Neural progenitor cell (in vitro differentiated cells): ENCODE results near the gene RNF138. TPM values are rescaled to one million over a fixed set of nuclear protein-coding genes. Genes with fewer than 3 reads are reported as not detected.
A peak's percentile ranks its signal among the peaks of the same experiment; 100 is the strongest.

ENCODE experiments used
- DNase-seq: peaks from one replicate; pipeline ENCODE4 v3.0.0-alpha.2; 2016; ENCODE audit warnings: low spot score
- H2AFZ ChIP-seq: fragments of 200-600 bp; sonication (generic); replicated peaks from 2 replicates; pipeline ENCODE4 v1.6.1; 2016; ENCODE audit warnings: antibody characterized with exemption
- H3F3A ChIP-seq: fragments of 200-600 bp; sonication (generic); 2 replicates; pipeline ENCODE4 v1.6.1; 2016; ENCODE audit warnings: antibody characterized with exemption, low read depth
- H3K27ac ChIP-seq: fragments of 200-600 bp; sonication (generic); 2 replicates; pipeline ENCODE4 v1.5.1; 2016; ENCODE audit warnings: mild to moderate bottlenecking
- H3K27me3 ChIP-seq: fragments of 200-600 bp; sonication (generic); 2 replicates; pipeline ENCODE4 v1.6.1; 2016; ENCODE audit warnings: mild to moderate bottlenecking, moderate library complexity
- H3K36me3 ChIP-seq: fragments of 200-600 bp; sonication (generic); 2 replicates; pipeline ENCODE4 v1.5.1; 2016
- H3K4me1 ChIP-seq: fragments of 200-600 bp; sonication (generic); 2 replicates; pipeline ENCODE4 v1.6.1; 2016; ENCODE audit warnings: mixed run types
- H3K4me2 ChIP-seq: fragments of 200-600 bp; sonication (generic); 2 replicates; pipeline ENCODE4 v1.6.1; 2016
- H3K4me3 ChIP-seq: fragments of 200-600 bp; sonication (generic); 2 replicates; pipeline ENCODE4 v1.5.1; 2016
- H3K79me2 ChIP-seq: fragments of 200-600 bp; sonication (generic); 2 replicates; pipeline ENCODE4 v1.6.1; 2016; ENCODE audit warnings: low read depth
- H3K9ac ChIP-seq: fragments of 200-600 bp; sonication (generic); 2 replicates; pipeline ENCODE4 v1.6.1; 2016
- H3K9me3 ChIP-seq: fragments of 200-600 bp; sonication (generic); 2 replicates; pipeline ENCODE4 v1.5.1; 2016; ENCODE audit warnings: low read depth
- H4K20me1 ChIP-seq: fragments of 200-600 bp; sonication (generic); 2 replicates; pipeline ENCODE4 v1.6.1; 2016; ENCODE audit warnings: low read depth
- H3K27ac Mint-ChIP-seq: 3 replicates; pipeline ENCODE4 v1.8.0; 2021; ENCODE audit warnings: mixed read lengths
- H3K27me3 Mint-ChIP-seq: 2 replicates; pipeline ENCODE4 v1.8.0; 2022; ENCODE audit warnings: low read depth, mild to moderate bottlenecking, inconsistent platforms, moderate library complexity, mixed read lengths; ENCODE audit not compliant: insufficient read depth
- H3K36me3 Mint-ChIP-seq: 3 replicates; pipeline ENCODE4 v1.8.0; 2021; ENCODE audit warnings: mixed read lengths
- H3K4me1 Mint-ChIP-seq: 3 replicates; pipeline ENCODE4 v1.8.0; 2021; ENCODE audit warnings: mixed read lengths
- H3K4me3 Mint-ChIP-seq: 3 replicates; pipeline ENCODE4 v1.8.0; 2021; ENCODE audit warnings: mild to moderate bottlenecking, moderate library complexity, mixed read lengths
- H3K9me3 Mint-ChIP-seq: 3 replicates; pipeline ENCODE4 v1.8.0; 2020; ENCODE audit warnings: mixed read lengths
- EZH2 ChIP-seq: fragments of 200-600 bp; sonication (generic); IDR thresholded peaks from 2 replicates; pipeline ENCODE4 v1.6.1; 2017; ENCODE audit warnings: antibody characterized with exemption, mild to moderate bottlenecking, moderate library complexity
- EZH2phosphoT487 ChIP-seq: fragments of 200-600 bp; sonication (generic); IDR thresholded peaks from 2 replicates; pipeline ENCODE4 v1.6.1; 2017; ENCODE audit warnings: antibody characterized with exemption
- total RNA-seq: library from RNA; depleted of rRNA; stranded (reverse); fragments of >200 nt; gene quantifications from 2 replicates; pipeline ENCODE4 v1.2.3, GENCODE V29; 2015; ENCODE audit warnings: low replicate concordance
- TF ChIP-seq, protein P1 (sequence below): fragments of 200-600 bp; sonication (generic); IDR thresholded peaks from 2 replicates; pipeline ENCODE4 v1.5.1; 2017; ENCODE audit warnings: antibody characterized with exemption, mild to moderate bottlenecking

The RNF138 gene
- total RNA-seq, 1 donor from 2014 or later, result 83.8 TPM

DNA sequence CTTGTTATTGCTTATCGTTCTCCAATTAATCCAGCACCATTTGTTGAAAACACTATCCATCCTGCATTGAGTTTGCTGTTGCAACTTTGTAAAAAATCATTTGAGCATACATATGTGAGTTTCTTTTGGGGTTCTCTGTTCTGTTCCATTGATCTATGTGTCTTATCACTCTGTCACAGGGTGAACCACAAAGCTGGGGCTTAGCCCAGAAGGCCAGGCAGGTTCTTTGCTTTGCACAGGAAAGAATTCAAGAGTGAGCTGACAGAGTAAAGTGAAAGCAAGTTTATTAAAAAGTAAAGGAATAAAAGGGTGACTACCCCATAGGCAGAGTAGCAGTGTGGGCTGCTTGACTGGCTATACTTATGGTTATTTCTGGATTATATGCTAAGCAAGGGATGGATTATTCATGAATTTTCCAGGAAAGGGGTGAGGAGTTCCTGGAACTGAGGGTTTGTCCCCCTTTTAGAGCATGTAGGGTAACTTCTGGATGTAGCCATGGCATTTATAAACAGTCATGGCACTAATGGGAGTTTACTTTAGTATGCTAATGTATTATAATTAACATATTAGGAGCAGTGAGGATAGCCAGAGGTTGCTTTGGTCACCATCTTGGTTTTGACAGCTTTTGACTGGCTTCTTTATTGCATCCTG is 46.8 kb downstream of the RNF138 start:
- Histone ChIP-seq H3K9ac (no peak overlapping the region), H3K27me3 (no peaks in the 10 kb centered on the region), H3K4me2 (no peak overlapping the region), H3K4me1 (no peaks in the 10 kb centered on the region), H3K27ac (no peak overlapping the region), H3K79me2 (no peaks in the 10 kb centered on the region), H4K20me1 (no peaks in the 10 kb centered on the region), H2AFZ (no peak overlapping the region), H3K36me3 (no peaks in the 10 kb centered on the region), H3K4me3 (no peak overlapping the region), H3F3A (peaks cover 7% of the 10 kb centered on the region), H3K9me3 (no peaks in the 10 kb centered on the region)
- H3K27me3 Mint-ChIP-seq, result no peaks in the 10 kb centered on the region
- TF ChIP-seq, protein P1, sequence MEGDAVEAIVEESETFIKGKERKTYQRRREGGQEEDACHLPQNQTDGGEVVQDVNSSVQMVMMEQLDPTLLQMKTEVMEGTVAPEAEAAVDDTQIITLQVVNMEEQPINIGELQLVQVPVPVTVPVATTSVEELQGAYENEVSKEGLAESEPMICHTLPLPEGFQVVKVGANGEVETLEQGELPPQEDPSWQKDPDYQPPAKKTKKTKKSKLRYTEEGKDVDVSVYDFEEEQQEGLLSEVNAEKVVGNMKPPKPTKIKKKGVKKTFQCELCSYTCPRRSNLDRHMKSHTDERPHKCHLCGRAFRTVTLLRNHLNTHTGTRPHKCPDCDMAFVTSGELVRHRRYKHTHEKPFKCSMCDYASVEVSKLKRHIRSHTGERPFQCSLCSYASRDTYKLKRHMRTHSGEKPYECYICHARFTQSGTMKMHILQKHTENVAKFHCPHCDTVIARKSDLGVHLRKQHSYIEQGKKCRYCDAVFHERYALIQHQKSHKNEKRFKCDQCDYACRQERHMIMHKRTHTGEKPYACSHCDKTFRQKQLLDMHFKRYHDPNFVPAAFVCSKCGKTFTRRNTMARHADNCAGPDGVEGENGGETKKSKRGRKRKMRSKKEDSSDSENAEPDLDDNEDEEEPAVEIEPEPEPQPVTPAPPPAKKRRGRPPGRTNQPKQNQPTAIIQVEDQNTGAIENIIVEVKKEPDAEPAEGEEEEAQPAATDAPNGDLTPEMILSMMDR, result no peak
- TF ChIP-seq EZH2, result no peak
- peak overlapping the region; percentile 3 for H3K27ac Mint-ChIP-seq
- H3K4me1 Mint-ChIP-seq, result peaks cover 4% of the 10 kb centered on the region
- no peak for DNase-seq
- peaks cover 4% of the 10 kb centered on the region for H3K9me3 Mint-ChIP-seq
- H3K36me3 Mint-ChIP-seq, result peaks cover 2% of the 10 kb centered on the region
- H3K4me3 Mint-ChIP-seq, result no peak overlapping the region

DNA sequence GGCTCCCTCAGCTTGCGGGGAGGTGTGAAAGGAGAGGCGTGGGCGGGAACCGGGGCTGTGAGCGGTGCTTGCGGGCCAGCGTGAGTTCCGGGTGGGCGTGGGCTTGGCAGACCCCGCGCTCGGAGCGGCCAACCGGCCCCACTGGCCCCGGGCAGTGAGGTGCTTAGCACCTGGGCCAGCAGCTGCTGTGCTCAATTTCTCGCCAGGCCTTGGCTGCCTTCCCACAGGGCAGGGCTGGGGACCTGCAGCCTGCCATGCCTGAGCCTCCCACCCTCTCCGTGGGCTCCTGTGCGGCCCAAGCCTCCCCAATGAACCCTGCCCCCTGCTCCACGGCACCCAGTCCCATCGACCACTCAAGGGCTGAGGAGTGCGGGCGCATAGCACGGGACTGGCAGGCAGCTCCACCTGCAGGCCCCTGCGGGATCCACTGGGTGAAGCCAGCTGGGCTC is 48.2 kb downstream of the RNF138 start:
- Histone ChIP-seq H3K27me3 (no peaks in the 10 kb centered on the region), H4K20me1 (no peaks in the 10 kb centered on the region), H3K79me2 (no peaks in the 10 kb centered on the region), H3K27ac (no peak overlapping the region), H3K36me3 (no peaks in the 10 kb centered on the region), H3F3A (peaks cover 4% of the 10 kb centered on the region), H3K4me3 (no peak overlapping the region), H3K9me3 (no peaks in the 10 kb centered on the region), H3K4me1 (no peaks in the 10 kb centered on the region), H3K4me2 (no peak overlapping the region), H2AFZ (no peak overlapping the region), H3K9ac (no peak overlapping the region)
- H3K4me1 Mint-ChIP-seq, result peaks cover 4% of the 10 kb centered on the region
- H3K9me3 Mint-ChIP-seq, result peaks cover 4% of the 10 kb centered on the region
- H3K36me3 Mint-ChIP-seq, result peaks cover 2% of the 10 kb centered on the region
- DNase-seq, result no peak
- no peaks in the 10 kb centered on the region for H3K27me3 Mint-ChIP-seq
- no peak overlapping the region for H3K4me3 Mint-ChIP-seq
- H3K27ac Mint-ChIP-seq, result no peak overlapping the region
- TF ChIP-seq, protein P1, result no peak
- no peak for TF ChIP-seq EZH2phosphoT487
- no peak for TF ChIP-seq EZH2

DNA sequence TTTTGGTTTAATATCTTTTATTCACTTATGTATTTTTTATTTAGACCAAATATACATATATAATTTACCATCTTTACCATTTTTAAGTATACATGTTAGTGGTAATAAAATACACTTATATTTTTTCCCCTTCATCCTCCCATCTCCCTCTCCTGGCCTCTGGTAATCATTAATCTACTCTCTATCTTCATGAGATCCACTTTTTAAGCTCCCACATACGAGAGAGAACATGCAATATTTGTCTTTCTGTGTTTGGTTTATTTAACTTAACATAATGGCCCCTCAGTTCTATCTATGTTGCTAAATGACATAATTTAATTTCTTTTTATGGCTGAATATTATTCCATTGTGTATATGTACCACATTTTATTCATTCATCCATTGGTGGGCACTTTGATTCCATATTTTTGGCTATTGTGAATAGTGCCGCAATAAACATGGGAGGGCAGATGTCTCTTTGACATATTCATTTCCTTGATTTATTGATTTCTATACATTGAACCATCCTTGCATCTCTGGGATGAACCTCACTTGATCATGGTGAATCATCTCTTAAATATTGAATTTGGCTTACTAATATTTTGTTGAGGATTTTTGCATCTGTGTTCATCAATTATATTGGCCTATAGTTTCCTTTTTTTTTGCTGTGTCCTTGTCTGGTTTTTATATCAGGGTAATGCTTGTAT is 56.7 kb downstream of the RNF138 start:
- DNase-seq, result no peak
- Histone ChIP-seq H3K4me3 (no peak overlapping the region), H3K27me3 (no peaks in the 10 kb centered on the region), H3K27ac (no peak overlapping the region), H3K9ac (no peak overlapping the region), H3K36me3 (no peaks in the 10 kb centered on the region), H3F3A (no peaks in the 10 kb centered on the region), H3K4me2 (no peak overlapping the region), H3K4me1 (no peaks in the 10 kb centered on the region), H3K9me3 (no peaks in the 10 kb centered on the region), H4K20me1 (no peaks in the 10 kb centered on the region), H3K79me2 (no peaks in the 10 kb centered on the region), H2AFZ (no peak overlapping the region)
- no peaks in the 10 kb centered on the region for H3K4me1 Mint-ChIP-seq
- no peak overlapping the region for H3K27ac Mint-ChIP-seq
- no peaks in the 10 kb centered on the region for H3K36me3 Mint-ChIP-seq
- TF ChIP-seq EZH2, result no peak
- TF ChIP-seq, protein P1, result no peak
- TF ChIP-seq EZH2phosphoT487, result no peak
- peaks cover 2% of the 10 kb centered on the region for H3K27me3 Mint-ChIP-seq
- H3K9me3 Mint-ChIP-seq, result peaks cover 6% of the 10 kb centered on the region
- H3K4me3 Mint-ChIP-seq, result no peak overlapping the region
